GM21390 (cell line): ENCODE measurements around the gene ZMAT5.

Source experiments
- ATAC-seq: cut with Tn5 transposase; IDR thresholded peaks from one replicate; pipeline ENCODE4 v1.9.1; 2021; ENCODE audit not compliant: unreplicated experiment

ZMAT5 gene

GRCh38 chr22:29691636-29692326 is 75.0 kb downstream of the ZMAT5 start:
- ATAC-seq: no peak

- no peak for ATAC-seq
Observed at GRCh38 chr22:29690476-29690875, 76.3 kb downstream of the ZMAT5 start.

- no peak for ATAC-seq
Observed at GRCh38 chr22:29689880-29690213, 77.0 kb downstream of the ZMAT5 start.

GRCh38 chr22:29689206-29689879 is 77.5 kb downstream of the ZMAT5 start:
- no peak for ATAC-seq

DNA sequence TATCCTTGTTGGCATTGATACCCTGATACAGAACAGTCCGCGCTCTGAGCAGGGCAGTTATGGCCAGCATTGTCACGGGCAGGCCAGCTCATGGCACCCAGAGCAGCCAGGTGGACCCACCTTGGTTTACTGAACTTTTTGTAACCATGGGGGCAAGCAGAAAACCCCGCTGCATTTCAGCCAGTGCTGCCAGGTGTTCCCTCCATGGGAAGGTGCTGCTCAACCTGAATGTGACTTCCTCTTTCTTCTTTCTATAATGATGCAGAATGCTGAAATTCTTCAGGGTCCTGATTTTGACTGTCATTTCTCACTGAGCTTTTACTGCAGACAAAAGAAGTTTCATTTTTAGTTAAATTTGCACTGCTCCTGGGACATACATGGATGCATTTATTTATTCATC is 82.6 kb downstream of the ZMAT5 start:
- no peak for ATAC-seq

DNA sequence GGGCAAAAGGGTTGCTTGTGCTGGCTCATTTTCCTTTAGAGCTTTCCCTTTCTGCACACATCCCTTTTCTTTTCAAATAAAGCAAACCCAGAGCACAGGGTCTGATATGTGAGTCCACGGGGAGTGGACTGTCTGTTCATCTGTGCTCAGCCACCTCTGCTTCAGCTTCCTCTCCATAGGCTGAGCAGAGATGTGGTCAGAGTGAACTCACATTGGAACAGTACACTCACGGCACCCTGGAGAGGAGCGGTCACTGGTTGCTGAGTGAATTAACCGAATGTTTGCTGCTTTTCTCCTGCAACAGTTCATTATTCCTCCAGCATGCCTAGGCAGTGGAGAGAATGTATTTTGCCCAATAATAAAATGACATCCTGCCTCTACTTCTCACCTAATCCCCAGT is 83.3 kb downstream of the ZMAT5 start:
- ATAC-seq: no peak
